SK-N-MC (cell line): ENCODE measurements around the gene ARHGEF10L.

ENCODE experiments used
- EZH2 ChIP-seq: fragments of 200-600 bp; sonication (generic); IDR thresholded peaks from one replicate; pipeline ENCODE4 v1.6.1; 2017; ENCODE audit warnings: antibody characterized with exemption
- FOXP2 ChIP-seq: optimal IDR thresholded peaks from 2 replicates; pipeline ENCODE3; 2011; ENCODE audit warnings: mild to moderate bottlenecking, moderate library complexity; ENCODE audit not compliant: insufficient read depth; ENCODE audit errors: extremely low read length, control extremely low read depth
- POLR2AphosphoS5 ChIP-seq: IDR thresholded peaks from 2 replicates; pipeline ENCODE4 v1.6.1; 2012; ENCODE audit warnings: mild to moderate bottlenecking, low read depth, low read length, borderline replicate concordance

GRCh38 chr1:17559615-17560419, 20.3 kb downstream of the ARHGEF10L start:
- no peak for TF ChIP-seq POLR2AphosphoS5
- TF ChIP-seq EZH2, result no peak
- no peak for TF ChIP-seq FOXP2
